A172 (cell line): ENCODE data around the gene CETN3. TPM values are rescaled to one million over a fixed set of nuclear protein-coding genes. Genes with fewer than 3 reads are reported as not detected.

Experiments
- DNase-seq: peaks from one replicate; pipeline ENCODE4 v3.0.0-alpha.2; 2015; ENCODE audit warnings: low spot score
- total RNA-seq: library from RNA; depleted of rRNA; stranded (reverse); fragments of >200 nt; shearing (Covaris generic); gene quantifications from 2 replicates; pipeline ENCODE4 v1.2.3, GENCODE V29; 2014; rRNA removed

CETN3 gene
- total RNA-seq = 54.1 and 106 TPM in 2 replicates

DNA sequence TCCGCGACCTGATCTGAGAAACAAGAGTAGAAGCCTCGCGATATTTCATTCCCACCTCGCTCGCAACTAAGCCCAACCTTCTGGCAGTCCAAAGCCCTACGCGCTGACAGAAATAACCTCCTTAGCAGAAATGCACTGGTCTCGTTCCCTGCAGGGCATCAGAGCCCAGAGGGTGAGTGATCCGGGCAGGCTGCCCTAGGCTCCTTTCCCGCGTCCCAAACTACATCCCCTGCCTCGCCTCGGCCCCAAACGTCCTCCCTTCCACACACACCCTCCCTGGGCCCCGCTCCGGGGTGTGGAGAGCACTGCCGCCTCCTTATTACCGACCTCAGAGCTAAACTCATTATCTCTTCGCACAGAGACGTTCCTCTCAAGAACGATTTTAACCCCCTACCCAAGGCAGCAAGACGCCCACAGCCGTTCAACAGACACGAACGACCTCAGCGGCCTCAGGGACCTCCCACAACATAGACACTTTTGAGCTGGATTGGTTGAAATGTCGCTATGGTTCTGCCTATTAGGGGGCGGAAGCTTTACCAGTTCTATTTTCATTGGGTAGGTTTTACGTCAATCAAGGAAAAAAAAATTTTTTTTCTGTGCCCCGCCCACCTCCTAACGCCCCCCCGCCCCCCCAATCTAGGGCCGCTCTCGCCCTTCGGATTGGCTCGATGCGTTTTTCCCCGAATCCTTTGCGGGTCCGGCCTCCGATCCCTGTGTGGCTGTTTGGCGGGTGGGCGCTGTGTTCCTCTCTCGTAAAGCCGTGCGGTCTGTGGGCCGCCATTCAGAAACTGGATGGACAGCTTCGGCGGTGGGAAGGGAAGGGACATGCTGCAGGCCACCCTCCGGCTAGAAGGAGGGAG is at the start of gene CETN3:
TSS of gene CETN3 (minus strand) at position 439 of the 860 bp plus-strand sequence. CDS start at position 344, 95 bp downstream.
- peak; percentile 94 for DNase-seq

- DNase-seq = no peak
Observed at GRCh38 chr5:90446961-90447360, 37.4 kb upstream of the CETN3 start.

DNA sequence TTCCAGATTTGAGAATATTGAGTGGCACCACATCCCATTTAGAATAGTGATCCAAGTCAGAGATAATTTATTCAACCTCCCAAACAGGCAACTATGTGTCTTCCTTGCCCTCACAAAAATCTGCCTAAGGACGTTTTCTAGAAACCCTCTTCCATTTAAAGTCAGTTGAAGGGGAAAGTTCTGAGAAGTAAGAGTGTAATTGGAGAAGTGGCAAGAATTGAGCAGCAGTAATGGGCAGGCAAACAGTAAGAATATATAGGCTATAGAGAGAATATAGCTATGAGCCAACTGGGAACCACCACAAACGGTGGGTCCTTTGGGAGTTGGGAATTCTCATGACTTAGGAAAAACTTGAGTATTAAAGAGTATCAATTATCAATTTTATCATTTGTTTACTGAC is 31.1 kb upstream of the CETN3 start:
- DNase-seq = no peak

DNA sequence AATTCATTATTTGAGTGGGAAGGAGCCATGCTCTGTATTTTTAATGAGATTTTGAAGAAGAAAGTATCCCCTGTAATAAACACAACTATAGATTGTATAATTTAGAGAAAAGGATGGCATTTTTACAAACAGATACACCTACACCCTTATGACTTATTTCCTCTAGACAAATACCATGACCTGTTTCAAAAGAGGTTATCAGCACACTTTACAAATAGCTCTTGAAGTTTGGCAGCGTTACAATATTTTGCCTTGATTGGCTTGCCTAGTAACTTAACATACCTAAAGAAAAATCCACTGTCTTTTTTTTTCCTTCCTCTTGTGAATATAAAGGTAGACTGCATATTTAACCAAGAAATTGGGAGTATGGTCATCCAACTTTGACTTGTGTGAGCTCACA is 28.5 kb upstream of the CETN3 start:
- DNase-seq = peak; percentile 19

GRCh38 chr5:90437663-90438062 is 28.1 kb upstream of the CETN3 start:
- no peak for DNase-seq

DNA sequence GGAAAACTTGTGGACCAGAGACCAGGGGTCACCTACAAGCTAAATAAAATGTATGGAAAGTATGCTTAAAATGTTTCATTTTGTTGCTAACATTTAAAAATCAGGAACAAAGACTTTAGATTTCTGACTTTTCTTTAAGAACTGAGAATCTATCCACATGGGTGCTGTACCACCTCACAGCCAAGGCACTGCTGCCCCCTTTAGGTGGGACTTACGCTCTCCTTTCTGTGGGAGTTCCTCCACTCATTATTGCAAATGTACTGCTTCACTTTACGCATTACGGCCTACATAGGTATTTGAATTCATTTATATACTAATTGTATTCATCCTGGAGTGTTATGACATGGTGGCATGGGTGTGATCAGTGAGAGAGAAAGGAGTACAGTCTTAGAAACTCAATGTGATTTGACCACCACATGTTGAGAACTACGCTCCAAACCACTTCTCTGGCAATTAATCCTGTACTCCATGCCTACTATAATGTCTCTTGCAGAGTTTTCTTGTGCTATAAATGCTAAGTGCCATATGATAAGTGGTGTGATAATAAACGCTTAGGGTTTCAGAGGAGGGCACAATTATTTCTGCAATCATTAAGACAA is 24.7 kb upstream of the CETN3 start:
- peak; percentile 21 for DNase-seq

- DNase-seq = no peak
Observed at GRCh38 chr5:90424245-90424644, 14.7 kb upstream of the CETN3 start.

DNA sequence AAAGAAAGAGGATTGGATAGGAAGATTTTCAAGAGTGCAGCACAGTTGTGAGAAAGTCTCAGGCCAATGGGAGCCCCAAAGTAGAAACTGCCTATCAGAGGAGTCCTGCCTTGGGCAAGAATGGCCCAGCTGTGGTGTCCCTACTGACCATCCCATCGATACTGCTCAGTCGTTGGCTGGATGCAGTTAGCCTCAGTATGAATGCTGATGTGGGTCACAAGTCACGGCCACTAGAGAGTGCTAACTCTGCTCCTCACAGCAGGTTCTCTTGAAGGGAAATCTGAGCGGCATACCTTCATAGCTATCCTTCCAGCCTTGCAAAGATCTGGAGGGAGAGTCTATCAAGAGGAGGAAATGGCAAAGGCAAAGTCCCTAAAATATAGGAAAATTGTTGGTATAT is 11.6 kb upstream of the CETN3 start:
- peak; percentile 5 for DNase-seq

DNA sequence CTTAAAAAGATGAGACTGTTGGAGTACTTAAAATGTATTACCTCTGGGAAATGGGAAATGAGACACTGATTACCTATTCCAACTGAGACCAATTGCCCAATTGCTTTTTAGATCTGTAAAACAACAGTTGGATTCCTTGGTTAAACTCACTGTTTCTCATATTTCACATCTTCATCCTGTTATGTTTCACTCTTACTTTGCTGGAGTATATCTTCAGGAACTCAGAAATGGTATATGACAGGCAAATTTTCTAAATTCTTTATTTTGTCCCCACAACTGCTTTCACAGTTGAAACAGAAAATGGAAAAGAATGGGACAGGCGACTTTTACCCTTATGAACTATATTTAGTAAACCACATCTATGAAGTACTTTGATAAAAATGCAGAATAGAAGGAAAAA is 8.7 kb upstream of the CETN3 start:
- no peak for DNase-seq

GRCh38 chr5:90410178-90410762 is 714 bp upstream of the CETN3 start:
- DNase-seq = peak; percentile 32

- no peak for DNase-seq
Observed at GRCh38 chr5:90408571-90409317, 812 bp downstream of the CETN3 start.

- no peak for DNase-seq
Observed at GRCh38 chr5:90406466-90406865, 3.1 kb downstream of the CETN3 start.

DNA sequence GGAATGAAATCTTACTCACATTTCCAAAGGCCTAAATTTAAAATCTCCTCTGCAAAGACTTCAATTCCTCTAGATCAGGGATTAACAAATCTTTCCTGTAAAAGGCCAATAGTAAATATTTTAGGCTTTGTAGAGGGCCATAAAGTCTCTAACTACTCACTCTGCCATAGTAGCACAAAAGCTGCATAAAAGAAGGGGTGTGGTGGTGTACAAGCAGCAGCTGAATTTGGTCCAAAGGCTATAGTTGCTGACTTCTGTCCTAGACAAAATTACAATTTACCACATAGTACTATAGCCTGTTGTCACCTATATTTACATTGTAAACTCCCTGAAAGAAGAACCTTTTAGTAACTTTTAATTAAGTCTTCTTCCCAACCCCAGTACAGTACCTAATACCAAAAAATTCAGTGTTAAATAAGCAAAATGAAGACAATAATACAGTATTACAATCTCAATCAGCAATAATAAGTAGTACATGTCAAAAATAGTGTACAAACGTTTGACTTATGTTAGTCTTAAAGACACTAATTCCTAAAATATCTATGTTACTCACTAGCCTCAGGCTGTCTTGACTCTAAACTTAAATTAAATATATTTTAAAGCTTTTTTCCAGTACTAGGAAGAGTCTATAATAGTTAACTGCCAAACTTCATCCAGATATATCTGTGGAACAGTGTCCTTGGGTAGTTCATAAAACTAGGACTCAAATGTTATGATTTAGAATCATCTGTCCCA is 6.9 kb downstream of the CETN3 start:
- no peak for DNase-seq

DNA sequence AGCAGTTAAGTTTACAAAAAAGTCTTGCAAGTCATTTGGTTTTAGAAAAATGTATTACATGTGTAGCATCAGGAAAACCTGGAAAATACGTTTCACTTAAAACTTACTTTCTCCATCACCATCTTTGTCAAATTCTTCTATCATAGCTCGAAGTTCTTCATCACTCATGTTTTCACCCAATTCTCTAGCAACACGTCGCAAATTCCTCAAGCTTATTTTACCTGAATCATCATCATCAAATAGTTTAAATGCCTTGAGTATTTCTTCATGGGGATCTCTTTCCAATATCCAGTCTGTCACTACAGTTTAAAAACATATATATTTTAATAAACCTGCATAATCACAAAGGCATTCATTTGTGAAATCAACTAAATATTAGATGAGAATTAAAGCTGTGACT is 10.3 kb downstream of the CETN3 start:
- DNase-seq = no peak

- DNase-seq = no peak
Observed at GRCh38 chr5:90398726-90399125, 10.8 kb downstream of the CETN3 start.

GRCh38 chr5:90395005-90395404 is 14.6 kb downstream of the CETN3 start:
- DNase-seq = no peak

DNA sequence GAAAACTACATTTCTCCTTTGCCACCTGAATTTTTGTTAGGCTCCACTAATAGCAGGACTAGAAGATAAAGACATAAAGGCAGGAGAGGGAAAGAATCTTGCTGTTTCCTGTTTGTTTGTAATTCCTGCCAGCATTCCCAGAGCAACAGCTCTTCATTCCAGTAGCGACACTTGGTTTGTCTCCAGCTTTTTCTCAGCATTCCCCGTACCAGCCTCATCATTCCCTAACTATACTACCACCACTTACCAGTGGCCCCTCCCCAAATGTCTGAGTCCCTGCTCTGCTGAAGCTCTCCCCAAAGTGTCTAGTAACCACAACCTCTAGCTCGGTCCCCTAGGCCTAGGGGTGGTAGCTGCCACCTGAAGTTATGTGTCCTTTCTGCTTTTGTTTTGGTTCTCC is 18.6 kb downstream of the CETN3 start:
- no peak for DNase-seq

DNA sequence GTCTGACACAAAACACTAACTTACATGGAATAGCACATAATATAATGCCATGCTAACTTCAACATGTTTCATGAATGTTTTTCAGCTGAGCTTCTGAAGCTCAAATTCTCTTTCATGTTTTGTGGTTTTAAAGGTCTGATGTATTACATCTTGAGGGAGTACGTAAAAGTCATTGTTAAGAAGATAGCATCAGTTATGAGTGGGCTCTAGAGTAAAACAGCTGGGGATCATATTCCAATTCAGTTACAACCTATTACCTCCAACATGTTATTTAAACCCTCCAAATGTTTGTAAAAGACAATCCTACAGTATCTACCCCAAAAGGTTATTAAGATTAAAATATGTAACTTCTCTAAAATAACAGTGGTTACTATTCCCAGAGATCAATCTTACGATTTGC is 19.2 kb downstream of the CETN3 start:
- DNase-seq = no peak

DNA sequence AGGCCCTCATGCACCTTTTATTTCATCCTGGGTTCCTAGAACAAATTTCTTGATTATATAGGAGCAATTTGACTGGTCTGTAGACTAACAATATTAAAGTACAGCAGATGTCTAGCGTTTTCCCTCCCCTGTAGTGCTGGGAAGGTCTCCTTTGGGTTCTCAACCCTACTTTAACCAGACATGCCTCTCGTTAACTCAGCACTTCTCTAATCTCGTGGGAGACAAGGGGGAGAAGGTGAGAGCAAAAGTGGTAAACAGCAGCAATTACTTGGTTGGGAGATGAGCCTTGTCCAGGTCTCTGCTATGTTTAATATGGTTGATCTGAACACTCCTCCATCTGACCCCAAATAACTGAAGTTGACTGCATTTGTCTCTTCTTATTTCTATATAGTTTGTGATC is 22.0 kb downstream of the CETN3 start:
- no peak for DNase-seq

DNA sequence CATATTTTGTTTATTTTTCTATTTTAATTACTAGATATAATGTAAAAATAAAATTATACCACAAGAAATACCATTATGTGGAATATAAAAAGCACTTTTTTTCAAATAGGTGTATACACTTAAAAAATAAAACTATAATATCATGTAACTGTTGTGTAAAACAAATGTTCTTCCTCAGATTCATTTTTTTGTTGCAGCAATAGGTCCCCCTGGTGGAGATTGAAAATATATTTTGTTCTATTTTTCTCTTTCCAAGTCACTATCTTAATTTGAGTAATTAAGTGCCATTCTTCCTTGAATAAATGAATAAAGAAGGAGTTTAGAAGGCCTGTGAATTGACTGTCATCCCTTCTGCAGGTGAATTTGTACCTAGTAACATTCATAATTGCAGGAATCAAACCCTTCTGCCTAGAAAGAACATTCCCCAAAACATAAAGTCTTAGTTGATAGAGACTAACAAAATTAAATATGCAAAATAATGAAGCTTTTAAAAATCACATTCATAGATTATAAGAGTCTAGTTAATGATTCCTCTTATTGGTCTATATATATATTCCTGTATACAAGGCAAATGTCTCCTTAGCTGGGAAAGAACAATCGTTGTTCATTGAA is 23.4 kb downstream of the CETN3 start:
- DNase-seq = peak; percentile 10

DNA sequence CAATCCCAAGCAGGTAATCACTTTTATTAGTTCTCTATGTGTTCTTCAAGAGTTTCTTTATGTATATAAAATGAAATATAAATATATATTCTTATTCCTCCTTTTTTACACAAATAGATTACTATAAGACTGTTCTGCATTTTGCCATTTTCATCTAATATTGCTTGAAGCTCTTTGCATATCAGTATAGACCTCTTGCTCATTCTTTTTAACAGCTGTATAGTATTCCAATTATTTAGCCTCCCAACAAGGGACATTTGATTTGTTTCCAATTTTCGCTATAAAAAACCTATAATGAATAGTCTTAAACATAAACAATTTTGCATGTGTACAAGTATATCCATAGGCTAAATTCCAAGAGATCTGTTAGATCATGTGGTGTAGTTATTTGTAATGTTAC is 25.2 kb downstream of the CETN3 start:
- no peak for DNase-seq
